ENCODE measurements around the gene RHOU.

Gene RHOU

DNA sequence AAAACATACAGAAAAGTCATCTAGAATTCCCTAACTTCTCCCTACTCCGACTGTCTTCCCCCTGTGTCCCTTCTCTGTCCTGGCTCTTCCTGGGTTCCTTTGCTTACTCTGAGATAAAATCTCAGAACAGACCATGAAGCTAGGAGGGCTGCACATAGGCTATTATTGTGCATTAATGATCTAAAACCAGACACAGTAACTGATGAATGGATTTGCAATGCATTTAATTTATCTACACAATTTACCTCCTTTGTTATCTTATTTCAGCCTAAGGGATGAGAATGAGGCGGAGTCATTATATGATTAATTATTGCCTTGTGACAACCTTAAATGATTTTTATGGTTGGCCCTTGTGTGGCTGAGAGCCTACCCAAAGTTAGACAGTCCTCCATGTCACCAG, 14.5 kb downstream of the RHOU start:
- no peak overlapping the region for H3K27ac ChIP-seq
- H2AFZ ChIP-seq, result no peak overlapping the region
- H3K4me1 ChIP-seq, result no peaks in the 10 kb centered on the region
- H3K27me3 ChIP-seq (ENCODE audit: control insufficient read depth, insufficient read depth, low read length), result no peaks in the 10 kb centered on the region
- H3K4me2 ChIP-seq (ENCODE audit: low read length), result no peak overlapping the region
- H3K9me3 ChIP-seq (ENCODE audit: control insufficient read depth, low read length), result no peaks in the 10 kb centered on the region
- H3K36me3 ChIP-seq (ENCODE audit: control insufficient read depth, insufficient read depth, low read length), result no peaks in the 10 kb centered on the region
- H3K9ac ChIP-seq, result no peak overlapping the region
- H3K79me2 ChIP-seq, result no peaks in the 10 kb centered on the region
- TF ChIP-seq, protein P1, sequence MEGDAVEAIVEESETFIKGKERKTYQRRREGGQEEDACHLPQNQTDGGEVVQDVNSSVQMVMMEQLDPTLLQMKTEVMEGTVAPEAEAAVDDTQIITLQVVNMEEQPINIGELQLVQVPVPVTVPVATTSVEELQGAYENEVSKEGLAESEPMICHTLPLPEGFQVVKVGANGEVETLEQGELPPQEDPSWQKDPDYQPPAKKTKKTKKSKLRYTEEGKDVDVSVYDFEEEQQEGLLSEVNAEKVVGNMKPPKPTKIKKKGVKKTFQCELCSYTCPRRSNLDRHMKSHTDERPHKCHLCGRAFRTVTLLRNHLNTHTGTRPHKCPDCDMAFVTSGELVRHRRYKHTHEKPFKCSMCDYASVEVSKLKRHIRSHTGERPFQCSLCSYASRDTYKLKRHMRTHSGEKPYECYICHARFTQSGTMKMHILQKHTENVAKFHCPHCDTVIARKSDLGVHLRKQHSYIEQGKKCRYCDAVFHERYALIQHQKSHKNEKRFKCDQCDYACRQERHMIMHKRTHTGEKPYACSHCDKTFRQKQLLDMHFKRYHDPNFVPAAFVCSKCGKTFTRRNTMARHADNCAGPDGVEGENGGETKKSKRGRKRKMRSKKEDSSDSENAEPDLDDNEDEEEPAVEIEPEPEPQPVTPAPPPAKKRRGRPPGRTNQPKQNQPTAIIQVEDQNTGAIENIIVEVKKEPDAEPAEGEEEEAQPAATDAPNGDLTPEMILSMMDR (IDR thresholded peaks at IDR 0.05), result no peak
- no peak overlapping the region for H3K4me3 ChIP-seq (ENCODE audit: low read depth, low read length)

DNA sequence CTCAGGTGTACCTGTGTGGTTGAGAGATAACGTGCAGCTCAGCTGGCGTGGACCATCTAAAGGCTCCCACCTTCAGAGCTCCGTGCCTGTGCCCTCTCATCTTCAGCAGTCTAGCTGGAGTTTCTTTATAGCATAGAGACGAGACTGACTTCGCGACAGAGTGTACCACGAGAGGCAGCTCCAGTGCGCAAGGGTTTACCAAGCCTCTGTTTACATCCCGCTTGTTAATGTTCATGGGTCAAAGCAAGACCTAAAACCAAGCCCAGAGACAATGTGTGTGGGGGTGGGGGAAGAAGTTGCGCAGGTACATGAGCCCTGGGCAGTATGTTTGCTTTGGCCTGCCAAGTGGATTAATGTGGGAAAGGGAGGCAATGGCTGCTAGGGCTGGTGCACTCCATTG, 15.6 kb downstream of the RHOU start:
- no peaks in the 10 kb centered on the region for H3K36me3 ChIP-seq (ENCODE audit: control insufficient read depth, insufficient read depth, low read length)
- H3K27me3 ChIP-seq (ENCODE audit: control insufficient read depth, insufficient read depth, low read length), result no peaks in the 10 kb centered on the region
- TF ChIP-seq, protein P1 (IDR thresholded peaks at IDR 0.05), result no peak
- no peak overlapping the region for H2AFZ ChIP-seq
- H3K79me2 ChIP-seq, result no peaks in the 10 kb centered on the region
- no peaks in the 10 kb centered on the region for H3K9me3 ChIP-seq (ENCODE audit: control insufficient read depth, low read length)
- no peak overlapping the region for H3K9ac ChIP-seq
- no peak overlapping the region for H3K4me3 ChIP-seq (ENCODE audit: low read depth, low read length)
- no peak overlapping the region for H3K4me2 ChIP-seq (ENCODE audit: low read length)
- H3K4me1 ChIP-seq, result no peaks in the 10 kb centered on the region
- H3K27ac ChIP-seq, result no peak overlapping the region

DNA sequence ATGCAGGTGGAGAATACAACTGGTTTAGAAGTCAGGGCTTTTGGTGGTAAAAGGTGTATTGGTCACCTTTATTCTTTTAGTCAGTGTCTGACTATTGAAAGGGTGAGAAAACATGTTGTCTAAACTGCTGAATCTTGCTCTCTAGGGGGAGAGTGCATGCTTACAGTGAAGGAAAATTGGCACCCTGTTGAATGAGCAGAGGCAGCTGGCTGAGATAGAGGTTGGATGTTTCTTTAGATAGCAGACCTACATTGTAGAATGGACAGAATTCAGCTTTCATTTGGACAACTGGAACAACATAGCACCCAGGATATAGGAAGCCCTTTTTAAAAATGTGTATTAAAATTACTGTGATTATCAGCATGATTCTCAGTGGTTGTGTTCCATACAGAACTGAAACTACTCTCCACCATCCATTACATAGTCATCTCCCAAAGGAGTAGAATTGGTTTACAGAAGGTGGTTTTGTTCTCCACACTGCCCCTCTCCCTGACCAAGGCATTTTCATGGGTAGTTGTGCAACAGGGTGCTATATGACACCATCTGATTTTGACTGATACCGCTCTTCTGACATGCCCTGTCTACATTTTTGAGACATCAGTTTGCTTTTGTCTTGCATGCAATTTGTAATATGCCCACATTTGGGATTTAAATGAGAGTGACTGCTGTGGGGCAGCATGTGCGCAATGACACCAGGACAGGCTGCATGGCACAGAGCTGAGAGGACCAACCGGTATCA, 16.2 kb downstream of the RHOU start:
- Histone ChIP-seq H3K4me3 (ENCODE audit: low read depth, low read length) (no peak overlapping the region), H3K9me3 (ENCODE audit: control insufficient read depth, low read length) (no peaks in the 10 kb centered on the region), H3K4me2 (ENCODE audit: low read length) (no peak overlapping the region), H3K4me1 (no peaks in the 10 kb centered on the region), H3K36me3 (ENCODE audit: control insufficient read depth, insufficient read depth, low read length) (no peaks in the 10 kb centered on the region), H3K9ac (no peak overlapping the region), H3K27me3 (ENCODE audit: control insufficient read depth, insufficient read depth, low read length) (no peaks in the 10 kb centered on the region), H3K27ac (no peak overlapping the region), H3K79me2 (no peaks in the 10 kb centered on the region), H2AFZ (no peak overlapping the region)
- TF ChIP-seq, protein P1 (IDR thresholded peaks at IDR 0.05), result no peak

GRCh38 chr1:228752258-228752657, 17.0 kb downstream of the RHOU start:
- Histone ChIP-seq H3K27me3 (ENCODE audit: control insufficient read depth, insufficient read depth, low read length) (no peaks in the 10 kb centered on the region), H2AFZ (no peak overlapping the region), H3K27ac (no peak overlapping the region), H3K79me2 (no peaks in the 10 kb centered on the region), H3K9ac (no peak overlapping the region), H3K4me2 (ENCODE audit: low read length) (no peak overlapping the region), H3K4me1 (no peaks in the 10 kb centered on the region), H3K36me3 (ENCODE audit: control insufficient read depth, insufficient read depth, low read length) (no peaks in the 10 kb centered on the region), H3K4me3 (ENCODE audit: low read depth, low read length) (no peak overlapping the region), H3K9me3 (ENCODE audit: control insufficient read depth, low read length) (no peaks in the 10 kb centered on the region)
- TF ChIP-seq, protein P1 (IDR thresholded peaks at IDR 0.05), result no peak

DNA sequence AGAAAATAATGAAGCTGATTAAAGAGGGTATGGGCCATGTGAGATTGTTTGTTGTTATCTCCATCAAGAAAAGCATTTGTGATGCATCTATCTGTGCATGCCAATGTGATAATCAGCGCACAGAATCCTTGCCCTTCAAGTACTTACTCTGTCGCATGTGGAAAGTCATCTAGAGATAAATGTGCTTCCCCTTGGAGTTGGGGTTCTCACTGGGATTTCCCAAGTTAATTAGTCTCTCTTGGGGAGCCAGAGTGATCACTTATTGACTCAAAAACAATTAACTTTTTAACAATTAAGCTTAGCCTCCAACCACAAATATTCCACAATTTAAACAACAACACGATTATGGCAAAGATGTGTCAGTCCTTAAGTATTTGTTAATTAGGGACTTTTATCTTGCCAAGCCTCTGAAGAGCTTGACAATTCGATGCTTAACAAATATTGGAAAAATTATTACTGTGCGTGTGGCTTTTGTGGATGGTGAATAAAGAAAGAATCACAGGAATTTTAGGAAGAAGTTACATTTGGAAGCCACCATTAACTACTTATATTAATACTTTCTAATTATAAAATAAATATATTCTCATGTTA, 17.5 kb downstream of the RHOU start:
- H3K9me3 ChIP-seq (ENCODE audit: control insufficient read depth, low read length), result no peaks in the 10 kb centered on the region
- H3K27ac ChIP-seq, result no peak overlapping the region
- no peaks in the 10 kb centered on the region for H3K4me1 ChIP-seq
- H3K36me3 ChIP-seq (ENCODE audit: control insufficient read depth, insufficient read depth, low read length), result no peaks in the 10 kb centered on the region
- TF ChIP-seq, protein P1 (IDR thresholded peaks at IDR 0.05), result no peak
- H3K9ac ChIP-seq, result no peak overlapping the region
- H3K4me3 ChIP-seq (ENCODE audit: low read depth, low read length), result no peak overlapping the region
- H3K27me3 ChIP-seq (ENCODE audit: control insufficient read depth, insufficient read depth, low read length), result no peaks in the 10 kb centered on the region
- H2AFZ ChIP-seq, result no peak overlapping the region
- H3K79me2 ChIP-seq, result no peaks in the 10 kb centered on the region
- no peak overlapping the region for H3K4me2 ChIP-seq (ENCODE audit: low read length)
